Measurements from ENCODE around the gene UACA.
"Not testable (repeated sequence)": the region's sequence is repeated elsewhere in the genome, so short reads cannot be mapped to it uniquely, and the experiment has no call there.

Gene UACA

DNA sequence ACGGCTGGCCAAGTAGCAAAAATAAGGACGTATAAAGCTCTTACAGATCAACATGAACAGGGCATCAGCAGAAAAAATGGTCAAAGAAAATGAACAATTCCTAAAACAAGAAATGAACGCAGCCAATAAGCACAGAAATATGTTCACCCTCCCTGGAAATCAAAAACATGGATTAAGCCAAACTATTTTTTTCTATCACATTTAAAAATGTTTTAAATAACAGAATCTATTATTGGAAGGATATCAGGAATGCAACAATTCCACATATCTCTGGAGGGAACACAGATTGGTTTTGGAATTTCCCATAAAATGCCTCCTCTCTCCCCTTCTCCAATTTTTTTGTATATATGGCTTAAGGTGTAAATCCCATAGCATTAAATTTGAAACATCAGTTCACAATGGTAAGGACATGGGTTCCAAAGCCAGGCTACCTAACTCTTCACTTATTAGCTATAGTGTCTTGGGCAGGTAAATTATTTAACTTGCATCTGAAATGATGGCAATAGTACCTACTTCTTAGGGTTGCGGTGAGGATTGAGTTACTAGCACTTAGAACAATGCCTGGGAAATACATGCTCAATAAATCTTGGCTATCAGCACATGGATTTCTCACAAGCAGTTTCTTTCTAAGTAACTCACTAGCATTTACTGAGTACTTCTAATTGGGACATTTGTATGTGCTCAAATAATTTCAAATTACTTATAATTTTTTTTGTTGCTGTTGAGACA, 10.1 kb downstream of the UACA start:
- no peak for DNase-seq (ENCODE audit: low read depth)

DNA sequence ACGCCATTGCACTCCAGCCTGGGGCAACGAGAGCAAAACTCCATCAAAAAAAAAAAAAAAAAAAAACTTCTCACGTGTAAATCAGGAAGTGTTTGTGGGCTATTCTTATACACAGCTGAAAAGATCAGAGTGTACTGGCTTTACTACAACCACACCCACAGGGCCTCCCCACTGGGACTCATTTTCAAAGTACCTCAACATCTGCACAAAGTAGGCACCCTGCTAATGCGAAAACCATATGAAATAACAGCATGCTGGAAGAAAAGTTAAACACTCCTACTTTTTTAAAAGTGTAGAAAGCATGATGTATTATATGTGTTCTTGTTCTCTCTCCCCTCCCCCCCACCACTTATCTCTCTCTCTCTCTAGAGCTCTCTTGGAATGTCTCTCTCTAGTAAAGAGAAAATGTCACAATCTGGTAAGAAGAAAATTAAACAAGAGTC, 11.1 kb downstream of the UACA start:
- DNase-seq (ENCODE audit: low read depth): no peak

DNA sequence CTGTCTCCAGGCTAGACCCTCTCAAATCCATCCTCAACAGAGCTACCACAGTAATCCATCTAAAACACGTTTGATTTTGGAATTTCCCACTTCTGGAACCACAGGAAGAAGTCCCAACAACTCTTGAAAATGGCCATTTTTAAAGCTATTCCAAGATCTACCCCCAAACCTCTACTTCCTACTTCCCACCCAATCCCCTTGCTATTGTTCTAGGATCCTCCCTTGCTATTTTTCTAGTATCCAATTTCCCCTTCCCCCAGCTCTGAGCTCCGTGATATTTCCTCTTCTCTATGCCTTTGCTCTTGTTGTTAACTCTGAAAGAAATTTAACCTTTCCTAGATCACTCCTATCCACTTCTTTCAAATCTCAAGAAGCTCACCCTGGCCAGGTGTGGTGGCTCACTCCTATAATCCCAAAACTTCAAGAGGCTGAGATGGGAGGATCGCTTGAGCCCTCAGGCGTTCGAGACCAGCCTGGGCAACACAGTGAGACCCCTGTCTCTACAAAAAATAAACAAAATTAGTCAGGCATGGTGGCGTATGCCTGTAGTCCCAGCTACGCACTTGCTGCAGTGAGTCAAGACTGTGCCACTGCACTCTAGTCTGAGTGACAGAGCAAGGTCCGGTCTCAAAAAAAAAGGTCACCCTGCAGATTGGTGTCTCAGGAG, 13.0 kb downstream of the UACA start:
- DNase-seq (ENCODE audit: low read depth): no peak

DNA sequence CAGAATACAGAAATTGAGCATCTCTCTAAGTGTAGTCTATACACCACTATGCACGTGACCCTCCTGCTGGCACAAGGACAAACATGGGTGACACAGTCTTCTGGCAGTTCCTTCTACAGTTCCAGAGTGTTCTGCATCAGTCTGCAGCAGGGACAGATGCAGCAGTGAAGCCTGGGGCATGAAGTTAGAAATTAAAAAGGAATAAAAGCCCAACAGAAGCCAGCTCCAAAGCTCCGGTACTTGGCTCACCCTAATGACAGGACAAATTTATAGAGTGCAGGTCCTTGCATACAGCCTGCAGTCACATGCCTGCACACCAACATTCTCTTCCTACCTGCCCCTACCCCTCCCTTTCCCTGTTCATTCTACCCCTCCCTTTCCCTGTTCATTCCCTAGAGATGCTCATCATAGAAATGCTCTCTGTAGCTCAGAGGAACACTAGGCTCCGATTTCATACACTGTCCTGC, 15.0 kb downstream of the UACA start:
- DNase-seq (ENCODE audit: low read depth): no peak

DNA sequence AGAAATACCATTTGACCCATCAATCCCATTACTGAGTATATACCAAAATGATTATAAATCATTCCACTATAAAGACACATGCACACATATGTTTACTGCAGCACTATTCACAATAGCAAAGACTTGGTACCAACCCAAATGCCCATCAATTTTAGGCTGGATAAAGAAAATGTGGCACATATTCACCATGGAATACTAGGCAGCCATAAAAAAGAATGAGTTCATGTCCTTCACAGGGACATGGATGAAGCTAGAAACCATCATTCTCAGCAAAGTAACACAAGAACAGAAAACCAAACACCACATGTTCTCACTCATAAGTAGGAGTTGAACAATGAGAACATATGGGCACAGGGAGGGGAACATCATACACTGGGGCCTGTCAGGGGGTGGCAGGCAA, 16.8 kb downstream of the UACA start:
- not testable (repeated sequence) for DNase-seq (ENCODE audit: low read depth)

DNA sequence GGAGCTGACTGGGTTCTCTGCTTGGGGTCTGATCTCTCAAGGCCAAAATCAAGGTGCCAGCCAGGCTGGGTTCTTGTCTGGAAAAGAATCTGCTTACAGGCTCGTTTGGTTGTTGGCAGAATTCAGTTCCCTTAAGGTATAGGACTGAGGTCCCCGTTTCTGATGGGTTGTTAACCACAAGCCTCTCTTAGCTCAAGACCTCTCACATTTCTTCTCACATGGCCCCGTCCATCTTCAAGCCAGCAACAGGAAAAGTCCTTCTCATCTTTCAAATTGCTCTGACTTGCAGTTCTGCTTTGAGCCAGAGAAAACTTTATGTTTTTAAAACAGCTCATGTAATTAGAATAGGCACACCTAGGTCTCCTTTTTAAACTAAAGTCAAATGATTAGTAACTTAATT, 20.4 kb downstream of the UACA start:
- DNase-seq (ENCODE audit: low read depth): no peak

DNA sequence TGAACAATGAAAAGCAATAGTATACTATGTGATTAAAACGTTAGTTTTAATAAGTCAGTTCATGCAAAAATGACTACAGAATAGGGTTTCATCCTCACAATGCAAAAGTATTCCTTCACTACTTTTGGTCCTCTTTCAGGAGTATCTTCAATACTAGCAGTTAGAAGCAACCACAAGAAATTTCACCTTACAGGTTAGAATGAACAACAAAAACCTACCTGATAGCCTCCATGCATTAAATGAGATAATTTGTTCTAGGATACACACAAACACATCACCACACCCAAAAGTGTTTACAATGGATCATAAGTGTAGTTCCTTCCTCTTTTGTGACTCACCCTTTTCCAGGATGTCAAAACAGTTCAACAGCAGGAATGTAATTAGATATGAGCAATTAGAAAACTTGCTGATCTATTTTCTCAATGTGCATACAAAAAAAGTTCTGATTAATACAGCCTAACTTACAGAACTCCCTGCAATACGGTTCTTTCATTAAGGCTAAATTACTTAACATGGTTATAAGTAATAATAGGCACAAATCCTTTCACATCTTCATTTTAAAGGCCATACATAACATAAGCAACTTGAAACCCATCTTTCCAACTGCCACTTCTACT, 21.6 kb downstream of the UACA start:
- no peak for DNase-seq (ENCODE audit: low read depth)

DNA sequence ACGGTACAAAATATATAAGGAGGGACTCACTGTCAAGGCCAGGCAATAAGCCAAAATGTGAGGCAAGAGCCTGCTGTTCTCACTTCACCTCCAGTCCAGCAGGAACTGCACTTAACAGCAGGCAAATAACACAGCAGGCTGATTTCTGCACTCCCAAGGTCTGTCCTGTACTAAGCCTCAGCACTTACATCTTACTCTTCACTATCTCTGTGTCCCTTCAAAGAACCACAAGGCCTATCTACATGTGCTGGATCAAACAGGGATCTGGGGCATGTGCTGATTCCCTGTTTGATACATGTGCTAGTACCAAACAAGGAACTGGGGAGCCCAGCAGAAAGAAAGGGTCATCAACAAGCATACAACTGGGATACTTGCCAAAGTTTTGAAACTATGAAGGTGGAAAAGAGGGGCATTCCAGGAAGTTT, 22.2 kb downstream of the UACA start:
- DNase-seq (ENCODE audit: low read depth): no peak

DNA sequence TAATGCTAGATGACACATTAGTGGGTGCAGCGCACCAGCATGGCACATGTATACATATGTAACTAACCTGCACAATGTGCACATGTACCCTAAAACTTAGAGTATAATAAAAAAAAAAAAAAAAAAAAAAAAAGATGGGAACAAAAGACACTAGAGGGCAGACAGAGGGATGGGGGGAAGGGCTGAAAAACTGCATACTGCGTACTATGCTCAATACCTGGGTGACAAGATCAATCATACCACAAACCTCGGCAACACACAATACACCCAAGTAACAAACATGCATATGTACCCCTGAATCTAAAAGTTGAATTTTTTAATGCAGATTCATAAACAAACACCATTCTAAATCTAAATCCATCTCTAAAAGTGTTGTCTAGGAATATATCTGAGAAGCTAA, 28.3 kb downstream of the UACA start:
- not testable (repeated sequence) for DNase-seq (ENCODE audit: low read depth)

DNA sequence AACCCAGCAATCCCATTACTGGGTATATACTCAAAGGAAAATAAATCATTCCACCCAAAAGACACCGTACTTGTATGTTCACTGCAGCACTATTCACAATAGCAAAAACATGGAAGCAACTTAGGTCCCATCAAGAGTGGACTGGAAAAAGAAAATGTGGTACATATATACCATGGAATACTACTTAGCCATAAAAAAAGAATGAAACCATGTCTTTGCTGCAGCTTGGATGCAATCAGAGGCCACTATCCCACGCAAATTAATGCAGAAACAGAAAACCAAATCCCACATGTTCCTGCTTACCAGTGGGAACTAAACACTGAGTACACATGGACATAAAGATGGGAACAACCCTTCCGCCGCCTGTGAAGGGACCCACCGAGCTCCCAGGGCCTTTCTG, 34.2 kb downstream of the UACA start:
- DNase-seq (ENCODE audit: low read depth): no peak

DNA sequence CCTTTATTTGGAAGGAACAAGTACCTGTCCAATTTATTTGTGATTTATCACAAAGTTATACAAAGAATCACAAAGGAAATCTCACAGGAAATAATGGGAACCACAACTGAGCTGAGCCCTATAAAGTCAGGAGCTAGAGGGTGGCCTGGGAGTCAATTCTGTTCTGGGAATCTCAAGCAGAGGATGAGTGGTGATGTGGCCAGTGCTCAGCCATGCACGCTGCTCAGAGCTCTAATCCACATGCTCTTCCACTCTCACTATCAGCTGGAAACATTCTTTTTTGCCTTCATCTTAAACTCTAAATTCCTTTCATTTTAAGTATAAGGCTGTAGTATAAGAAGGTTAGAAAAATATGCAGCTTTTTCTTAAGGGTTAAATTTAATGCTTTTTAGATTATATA, 36.6 kb downstream of the UACA start:
- DNase-seq (ENCODE audit: low read depth): no peak

DNA sequence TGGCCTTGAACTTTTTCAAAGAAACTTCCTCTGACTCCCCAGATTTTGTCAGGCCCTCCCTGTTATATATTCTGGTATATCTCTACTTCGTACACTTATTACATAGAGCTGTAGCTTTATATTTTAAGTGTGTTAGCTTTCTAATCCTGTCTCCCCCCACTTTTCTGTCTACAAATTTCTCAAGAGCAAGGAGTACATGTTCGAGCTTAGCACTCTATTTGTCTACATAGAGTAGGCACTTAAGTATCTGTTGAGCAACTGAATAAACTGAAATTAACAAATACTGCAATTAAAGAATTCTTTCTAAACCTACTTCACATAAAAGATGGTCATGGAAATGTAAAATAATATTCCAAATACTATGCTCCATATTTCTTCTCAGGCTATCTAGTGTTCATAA, 39.4 kb downstream of the UACA start:
- no peak for DNase-seq (ENCODE audit: low read depth)

DNA sequence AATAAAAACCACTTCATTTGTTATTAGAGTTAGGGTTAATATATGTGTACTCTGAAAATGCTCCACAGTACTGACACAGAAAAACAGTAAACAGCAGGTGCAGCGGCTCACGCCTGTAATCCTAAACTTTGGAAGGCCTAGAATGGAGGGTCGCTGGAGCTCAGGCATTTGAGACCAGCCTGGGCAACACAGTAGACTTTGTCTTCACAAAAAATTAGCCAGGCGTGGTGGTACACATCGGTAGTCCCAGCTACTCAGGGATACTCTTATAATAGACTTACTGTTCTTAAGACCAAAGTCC, 40.3 kb downstream of the UACA start:
- DNase-seq (ENCODE audit: low read depth): no peak

DNA sequence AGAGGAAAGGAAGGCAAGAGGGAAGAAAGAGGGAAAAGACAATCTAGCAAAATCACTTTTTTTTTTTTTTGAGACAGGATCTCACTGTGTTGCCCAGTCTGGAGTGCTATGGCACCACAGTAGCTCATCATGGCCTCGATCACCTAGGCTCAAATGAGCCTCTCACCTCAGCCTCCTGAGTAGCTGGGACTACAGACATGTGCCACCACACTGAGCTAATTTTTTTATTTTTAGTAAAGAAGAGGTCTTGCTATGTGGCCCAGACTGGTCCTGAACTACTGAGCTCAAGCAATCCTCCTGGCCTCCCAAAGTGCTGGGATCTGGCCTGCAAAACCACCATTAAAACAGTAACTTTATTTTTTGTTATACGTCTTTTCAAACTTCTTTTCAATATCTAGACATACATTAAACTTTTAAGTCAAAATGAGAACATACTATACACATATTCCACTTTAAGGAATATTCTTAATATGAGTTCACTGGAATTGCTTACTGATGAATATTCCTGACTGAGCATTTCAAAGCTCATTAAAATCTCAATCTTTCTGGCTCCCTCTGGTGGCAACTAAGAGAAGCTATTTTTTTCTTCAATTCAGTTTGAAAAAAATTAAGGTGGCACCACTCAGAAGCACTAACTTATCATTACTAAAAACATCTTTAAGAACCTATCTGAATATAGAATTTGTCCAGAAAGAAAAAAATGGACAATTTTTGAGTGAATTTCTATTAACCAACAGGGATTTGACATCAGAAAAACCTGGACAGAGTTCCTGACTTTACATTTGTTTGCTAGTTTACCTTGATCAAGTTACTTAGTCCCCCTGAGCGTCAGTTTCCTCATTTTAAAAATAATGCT, 40.9 kb downstream of the UACA start:
- no peak for DNase-seq (ENCODE audit: low read depth)

DNA sequence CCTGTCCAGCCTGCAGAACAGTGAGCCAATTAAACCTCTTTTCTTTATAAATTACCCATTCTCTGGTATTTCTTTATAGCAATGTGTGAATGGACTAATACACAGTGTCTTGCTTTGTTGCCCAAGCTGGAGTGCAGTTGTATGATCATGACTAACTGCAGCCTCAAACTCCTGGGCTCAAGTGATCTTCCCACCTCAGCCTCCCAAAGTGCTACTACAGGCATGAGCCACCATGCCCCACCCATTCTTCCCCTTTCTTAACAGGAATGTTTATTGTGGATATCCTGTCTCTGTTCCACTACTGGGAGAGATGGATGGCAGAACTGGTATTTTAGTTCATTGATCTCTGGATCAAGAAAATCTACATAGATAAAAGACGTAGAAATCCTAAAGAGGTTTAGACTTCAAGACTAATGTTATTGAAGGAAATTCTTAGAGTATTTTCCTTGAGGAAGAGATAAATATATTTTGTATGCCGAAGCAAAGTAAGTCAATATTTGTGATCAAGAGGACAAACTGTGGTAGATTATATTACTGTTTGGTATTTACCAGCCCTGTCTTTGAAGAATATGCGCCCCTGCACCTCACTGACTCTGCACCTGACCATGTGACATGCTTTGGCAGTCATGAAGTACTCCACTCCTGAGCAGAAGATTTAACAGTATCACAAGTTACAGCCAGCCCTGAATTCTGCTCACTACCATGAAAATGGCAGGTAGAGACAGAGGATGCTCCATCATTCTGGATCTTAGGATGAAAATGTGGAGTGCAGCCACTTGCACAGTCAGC, 42.9 kb downstream of the UACA start:
- no peak for DNase-seq (ENCODE audit: low read depth)

DNA sequence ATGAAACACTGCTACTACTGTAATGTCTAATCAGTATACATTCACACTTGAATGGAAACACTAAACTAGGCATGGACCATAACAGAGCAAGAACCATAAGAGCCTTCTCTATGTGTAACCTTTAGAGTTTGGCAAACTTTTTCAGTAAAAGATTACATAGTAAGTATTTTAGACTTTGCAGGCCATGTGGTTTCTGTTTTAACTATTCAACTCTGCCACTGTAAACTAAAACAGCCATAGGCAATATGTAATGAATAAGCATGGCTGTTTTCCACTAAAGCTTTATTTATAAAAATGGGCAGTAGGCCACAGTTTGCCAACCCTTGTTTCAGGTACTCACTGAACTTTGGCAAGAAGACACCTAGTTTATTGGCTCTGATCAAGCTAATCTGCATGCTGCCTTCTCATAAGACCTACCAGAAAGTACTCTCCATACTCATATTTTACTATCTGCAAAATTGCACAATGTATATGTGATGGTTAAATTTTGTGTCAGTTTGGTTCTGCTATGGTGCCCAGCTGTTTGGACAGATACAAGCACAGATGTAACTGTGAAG, 46.0 kb downstream of the UACA start:
- no peak for DNase-seq (ENCODE audit: low read depth)

DNA sequence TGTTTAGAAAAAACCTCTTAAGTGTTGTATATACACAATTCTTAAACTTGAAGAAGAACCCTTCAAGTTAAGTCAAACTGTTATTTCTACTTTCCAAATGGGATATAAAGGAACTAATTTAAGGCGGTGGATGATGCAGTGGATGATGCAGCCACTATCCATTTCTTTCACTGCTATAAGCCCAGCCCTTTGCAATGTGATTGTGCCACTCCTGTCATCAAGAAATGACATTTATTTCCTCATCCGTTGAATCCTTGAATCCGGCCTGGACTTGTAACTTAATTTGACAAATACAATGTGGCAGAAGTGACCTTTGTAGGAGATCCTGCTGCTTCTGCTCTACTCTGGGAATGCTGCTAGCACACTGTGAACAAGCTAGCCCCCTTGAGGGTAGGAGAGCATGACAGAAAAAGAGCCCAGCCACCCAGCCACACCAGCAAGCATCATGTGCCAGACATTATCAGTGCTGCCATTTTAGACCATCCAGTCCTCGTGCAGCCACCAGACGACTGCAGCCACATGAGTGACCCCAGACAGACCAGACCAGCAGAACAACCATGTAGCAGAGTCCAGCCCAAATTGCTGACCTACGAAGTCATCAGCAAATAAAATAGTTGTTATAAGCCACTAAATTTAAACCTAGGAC, 47.4 kb downstream of the UACA start:
- no peak for DNase-seq (ENCODE audit: low read depth)

DNA sequence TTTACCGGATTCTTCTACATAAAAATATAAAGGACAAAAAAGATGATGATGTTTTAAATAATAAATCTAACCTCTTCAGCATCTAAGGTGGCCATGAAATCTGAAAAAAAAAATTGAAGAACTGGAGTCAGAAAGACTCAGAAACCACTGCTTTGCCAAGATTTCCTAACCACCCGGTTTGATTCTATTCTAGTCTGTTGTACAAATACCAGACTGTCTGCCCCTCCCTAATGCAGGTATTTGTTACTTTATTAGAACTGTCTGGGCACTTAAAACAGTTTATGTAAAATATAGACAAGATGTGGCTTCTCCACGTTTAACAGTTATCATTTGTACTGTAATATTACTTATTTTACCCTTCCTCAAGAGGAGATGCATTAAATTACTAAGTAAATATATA, 48.8 kb downstream of the UACA start:
- no peak for DNase-seq (ENCODE audit: low read depth)

DNA sequence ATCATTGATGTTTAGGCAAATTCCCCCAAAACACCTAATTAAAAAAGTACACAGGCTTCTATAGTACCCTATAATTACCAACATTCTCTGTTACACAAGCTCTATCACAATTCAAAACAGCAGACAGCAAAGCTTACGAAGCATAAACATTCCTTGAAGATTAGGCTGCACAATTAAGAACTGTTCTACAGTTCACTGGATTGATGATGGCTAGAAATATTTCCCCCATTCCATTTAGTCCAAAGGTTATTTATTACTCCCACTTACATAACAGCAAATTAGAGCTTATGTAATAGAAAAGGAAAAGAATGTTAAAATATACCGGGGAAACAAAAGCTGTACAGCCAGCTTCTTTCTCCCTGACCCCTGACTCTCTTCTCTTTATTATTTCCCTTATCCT, 49.3 kb downstream of the UACA start:
- DNase-seq (ENCODE audit: low read depth): no peak

DNA sequence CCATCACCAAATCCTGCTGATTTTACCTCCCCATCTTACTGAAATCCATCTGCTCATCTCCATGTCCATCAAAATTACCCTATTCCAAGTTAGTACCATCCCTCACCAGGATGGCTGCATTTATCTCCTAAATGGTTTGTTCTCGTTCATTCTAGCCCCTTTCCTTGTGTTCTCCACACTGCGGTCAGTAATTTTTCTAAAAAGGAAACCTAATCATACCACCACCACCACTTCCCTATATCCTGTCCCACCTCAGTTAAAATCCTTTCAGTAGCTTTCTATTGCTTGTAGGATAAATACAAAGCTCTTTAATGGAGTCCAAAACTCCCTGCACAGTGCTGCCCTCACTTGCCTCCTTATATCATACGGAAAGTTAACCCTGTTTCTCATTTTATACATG, 51.1 kb downstream of the UACA start:
- no peak for DNase-seq (ENCODE audit: low read depth)

DNA sequence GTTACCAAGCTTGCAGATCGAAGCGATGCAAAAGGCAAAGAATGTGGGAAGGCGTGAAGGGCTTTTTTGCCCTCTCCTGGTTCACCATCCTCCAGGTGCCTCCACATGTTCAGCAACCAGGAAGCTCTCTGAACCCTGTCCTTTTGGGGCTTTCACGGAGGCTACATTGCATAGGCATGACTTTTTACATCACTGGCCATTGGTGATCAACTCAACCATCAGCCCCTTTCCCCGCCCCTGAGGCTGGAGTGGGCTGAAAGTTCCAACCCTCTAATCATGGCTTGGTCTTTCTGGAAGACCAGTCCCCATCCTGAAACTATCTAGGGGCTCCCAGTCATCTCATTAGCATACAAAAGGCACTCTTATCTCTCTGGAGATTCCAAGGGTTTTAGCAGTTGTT, 52.6 kb downstream of the UACA start:
- DNase-seq (ENCODE audit: low read depth): no peak

Data from stimulated activated CD8-positive, alpha-beta memory T cell treated with anti-CD3 and anti-CD28 coated beads, Interleukin-4, amount 100 ng/mL, for 24 hours (primary cell).